Psoas muscle (tissue), 8 donors: Measurements from ENCODE around the gene GPR15LG. TPM values are rescaled to one million over a fixed set of nuclear protein-coding genes. Genes with fewer than 3 reads are reported as not detected.
"Not testable (repeated sequence)": the region's sequence is repeated elsewhere in the genome, so short reads cannot be mapped to it uniquely, and the experiment has no call there.

ENCODE experiments used
- ATAC-seq, 4 donors: fragments of 200-7000 bp; cut with Tn5 transposase; one replicate each; pipeline ENCODE4 v1.9.1; 2020; ENCODE audit warnings: moderate library complexity in 3 of 4, mild to moderate bottlenecking in 2 of 4
- DNase-seq, 2 donors: peaks; one replicate each; pipeline ENCODE4 v3.0.0-alpha.2; 2020
- H3K27ac ChIP-seq: fragments of 200-600 bp; one replicate; pipeline ENCODE4 v1.8.0; 2022
- H3K27me3 ChIP-seq, 3 donors: fragments of 200-600 bp in 1 of 3; one replicate each; pipeline versions ENCODE4 v1.6.1 to v1.8.0; 2013 to 2022; ENCODE audit warnings: low read length in 2 of 3, mild to moderate bottlenecking in 2 of 3, moderate library complexity in 1 of 3; ENCODE audit not compliant: insufficient read depth in 3 of 3
- H3K36me3 ChIP-seq, 2 donors: fragments of 200-600 bp in 1 of 2; one replicate each; pipeline versions ENCODE4 v1.6.1 to v1.8.0; 2013 to 2022; ENCODE audit warnings: low read depth in 1 of 2, mild to moderate bottlenecking in 1 of 2, moderate library complexity in 1 of 2; ENCODE audit not compliant: insufficient read depth in 1 of 2
- H3K4me1 ChIP-seq: fragments of 200-600 bp; one replicate; pipeline ENCODE4 v1.8.0; 2022
- H3K4me3 ChIP-seq: fragments of 200-600 bp; one replicate; pipeline ENCODE4 v1.8.0; 2022; ENCODE audit warnings: mild to moderate bottlenecking
- H3K9me3 ChIP-seq: fragments of 200-600 bp; one replicate; pipeline ENCODE4 v1.8.0; 2022
- WGBS, 3 donors: extraction: QIAGEN DNeasy Blood & Tissue Kit; methylation state at CpG; one replicate each; pipeline versions ENCODE4 v1.1.6 to v1.1.7; 2013; 5-methylcytosine and 5-hydroxymethylcytosine counted together
- intact Hi-C, 2 donors: fragments of 100-400 bp; cut with DNase I; formaldehyde crosslinking; loops; one replicate each; pipeline versions ENCODE4 v1.11.0 to v1.14.2; 2022
- long read RNA-seq, 2 donors: library from polyadenylated mRNA; unstranded; transcript quantifications; one replicate each; pipeline ENCODE4 v2.0.0, GENCODE V29; 2021
- polyA plus RNA-seq, 3 donors: library from polyadenylated mRNA; stranded (reverse); fragments of 200-250 nt; gene quantifications; one replicate each; pipeline ENCODE4 v1.2.3, GENCODE V29; 2013
- total RNA-seq, 4 donors: library from RNA; stranded (reverse); fragmentation: NEBNext Ultra II Directional in 2 of 4; extraction: Animal tissue kit (Norgen Biotek cat#: 25700) in 2 of 4; gene quantifications; one replicate each; pipeline versions ENCODE4 v1.2.1 to v1.2.4, GENCODE V29; 2021 to 2023
- TF ChIP-seq, protein P1 (sequence below): fragments of 200-600 bp; IDR thresholded peaks from one replicate; pipeline ENCODE4 v1.8.0; 2022; ENCODE audit warnings: antibody characterized with exemption
- donor health status: healthy with polysubstance abuse.
- donor health status: DM: no; HTN: no; CAD: no; lungs with moderate emphysema.
- donor health status: Bipolar disorder and iron deficiency.
- donor health status: healthy.
- donor health status: DM: yes; HTN: yes; CAD: no.
- donor health status: DM: no; HTN: no; CAD: no.
- donor health status: DM: no; HTN: no; CAD: no.
- donor health status: DM: yes; HTN: yes; CAD: no.

Gene GPR15LG
- total RNA-seq (not detected), polyA plus RNA-seq (under 1 TPM in 2 of 3 donors, not detected in 1; 0.09 to 0.15 TPM)
- long read RNA-seq, donor 1: 0 reads
- long read RNA-seq, donor 2: 0 reads

DNA sequence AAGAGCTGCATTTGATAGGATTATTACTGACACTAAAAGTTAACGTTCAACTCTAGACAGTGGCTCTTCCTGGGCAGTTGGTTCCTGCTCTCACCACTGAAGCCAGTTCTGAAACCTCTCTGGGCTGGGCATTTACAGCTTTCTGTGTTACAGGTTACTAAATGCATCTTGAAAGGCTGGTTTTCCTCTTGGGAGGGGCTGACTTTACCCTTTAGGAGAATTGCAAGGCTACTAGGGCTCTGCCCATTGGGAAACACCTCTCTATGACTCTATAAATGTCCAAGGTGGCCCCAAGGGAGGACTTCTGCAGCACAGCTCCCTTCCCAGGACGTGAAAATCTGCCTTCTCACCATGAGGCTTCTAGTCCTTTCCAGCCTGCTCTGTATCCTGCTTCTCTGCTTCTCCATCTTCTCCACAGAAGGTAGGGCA, at the start of gene GPR15LG:
GPR15LG (plus strand) TSS at position 301 of the 429 bp plus-strand sequence; CDS start at position 352, 51 bp downstream.
- Histone ChIP-seq H3K27me3 (no peaks in the 10 kb centered on the region), H3K4me3 (no peak within 1 kb of the TSS), H3K9me3 (no peaks in the 10 kb centered on the region), H3K27ac (no peak within 1 kb of the TSS), H3K36me3 (no peaks in the 10 kb centered on the region), H3K4me1 (no peaks in the 10 kb centered on the region)
- 58 to 63% (median 62%) methylated on average over 2 of the region's 2 CpGs for WGBS, 3 donors
- DNase-seq (no peak), ATAC-seq (no peak)
- TF ChIP-seq, protein P1, sequence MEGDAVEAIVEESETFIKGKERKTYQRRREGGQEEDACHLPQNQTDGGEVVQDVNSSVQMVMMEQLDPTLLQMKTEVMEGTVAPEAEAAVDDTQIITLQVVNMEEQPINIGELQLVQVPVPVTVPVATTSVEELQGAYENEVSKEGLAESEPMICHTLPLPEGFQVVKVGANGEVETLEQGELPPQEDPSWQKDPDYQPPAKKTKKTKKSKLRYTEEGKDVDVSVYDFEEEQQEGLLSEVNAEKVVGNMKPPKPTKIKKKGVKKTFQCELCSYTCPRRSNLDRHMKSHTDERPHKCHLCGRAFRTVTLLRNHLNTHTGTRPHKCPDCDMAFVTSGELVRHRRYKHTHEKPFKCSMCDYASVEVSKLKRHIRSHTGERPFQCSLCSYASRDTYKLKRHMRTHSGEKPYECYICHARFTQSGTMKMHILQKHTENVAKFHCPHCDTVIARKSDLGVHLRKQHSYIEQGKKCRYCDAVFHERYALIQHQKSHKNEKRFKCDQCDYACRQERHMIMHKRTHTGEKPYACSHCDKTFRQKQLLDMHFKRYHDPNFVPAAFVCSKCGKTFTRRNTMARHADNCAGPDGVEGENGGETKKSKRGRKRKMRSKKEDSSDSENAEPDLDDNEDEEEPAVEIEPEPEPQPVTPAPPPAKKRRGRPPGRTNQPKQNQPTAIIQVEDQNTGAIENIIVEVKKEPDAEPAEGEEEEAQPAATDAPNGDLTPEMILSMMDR: no peak
- intact Hi-C loops: no loop called here

- H3K4me3 ChIP-seq, intact Hi-C loops, ATAC-seq, H3K4me1 ChIP-seq, DNase-seq, H3K36me3 ChIP-seq, H3K27ac ChIP-seq, H3K9me3 ChIP-seq, H3K27me3 ChIP-seq: not testable (repeated sequence)
- 77 to 79% (median 77%) methylated on average over 10 of the region's 10 CpGs for WGBS, 3 donors
Observed at GRCh38 chr10:84125910-84126784, 47.5 kb upstream of the GPR15LG start.

GRCh38 chr10:84126785-84127167, 46.8 kb upstream of the GPR15LG start:
- TF ChIP-seq, protein P1: no peak
- WGBS, 3 donors: 75 to 93% (median 78%) methylated on average over 1 of the region's 1 CpG
- H3K36me3 ChIP-seq: no peaks in the 10 kb centered on the region
- no peak overlapping the region for H3K4me3 ChIP-seq
- H3K4me1 ChIP-seq: no peaks in the 10 kb centered on the region
- intact Hi-C loops: no loop called here
- no peak overlapping the region for H3K27ac ChIP-seq
- peaks cover 7% of the 10 kb centered on the region for H3K9me3 ChIP-seq
- peaks cover 0 to 8% (median 2%) of the 10 kb centered on the region in 3 donors for H3K27me3 ChIP-seq
- ATAC-seq (no peak), DNase-seq (no peak)

DNA sequence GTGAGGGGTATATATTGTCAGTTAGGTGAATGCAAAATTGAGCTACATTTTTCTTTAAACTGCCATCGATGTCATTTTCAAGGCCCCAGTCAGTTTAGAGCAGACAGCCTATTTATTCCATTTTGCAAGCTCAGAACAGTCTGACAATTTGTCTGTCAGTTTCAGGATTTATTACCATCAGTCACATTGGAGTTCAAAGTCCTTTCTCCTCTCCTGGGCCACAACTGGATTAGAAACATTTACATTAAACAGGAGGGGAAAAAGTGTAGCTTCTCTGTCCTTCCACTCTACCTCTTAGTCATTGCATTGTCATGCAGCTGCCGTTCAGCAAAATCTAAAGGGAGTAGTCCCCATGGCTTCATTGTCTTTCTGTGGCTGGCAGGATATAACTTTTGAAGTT, 37.8 kb upstream of the GPR15LG start:
- WGBS, 3 donors: 61 to 63% (median 63%) methylated on average over 2 of the region's 2 CpGs
- peaks cover 7% of the 10 kb centered on the region for H3K4me1 ChIP-seq
- H3K9me3 ChIP-seq: no peaks in the 10 kb centered on the region
- H3K27ac ChIP-seq: no peak overlapping the region
- H3K36me3 ChIP-seq: no peaks in the 10 kb centered on the region
- ATAC-seq (no peak), DNase-seq (no peak)
- TF ChIP-seq, protein P1: no peak
- peaks cover 0 to 5% (median 2%) of the 10 kb centered on the region in 3 donors for H3K27me3 ChIP-seq
- intact Hi-C loops: loop anchor here in 1 of 2 donors (5.0 kb wide), 1 partner anchor 191 kb away; the partner anchor contains the start of gene CCSER2
- H3K4me3 ChIP-seq: no peak overlapping the region

DNA sequence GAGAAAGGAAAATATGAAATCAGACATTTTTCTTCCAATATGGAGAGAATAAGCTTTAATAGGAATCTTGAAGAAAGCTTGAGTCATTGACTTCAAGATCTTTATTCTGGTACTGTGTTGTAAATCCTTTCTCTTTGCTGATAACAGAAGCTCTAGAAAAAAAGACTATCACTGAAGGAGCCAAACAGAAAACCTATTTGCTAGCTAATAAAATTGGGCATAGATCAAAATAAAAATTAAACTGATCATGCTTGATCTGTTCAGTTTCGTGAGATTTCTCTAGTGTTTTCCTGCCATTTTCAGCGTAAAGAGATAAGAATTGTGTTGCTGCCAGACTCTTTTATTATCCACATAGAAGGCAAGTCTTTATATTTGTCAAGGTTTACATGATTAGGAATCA, 35.8 kb upstream of the GPR15LG start:
- TF ChIP-seq, protein P1: no peak
- WGBS, 3 donors: 98 to 99% (median 99%) methylated on average over 2 of the region's 2 CpGs
- DNase-seq: no peak
- ATAC-seq: no peak
- H3K4me3 ChIP-seq: no peak overlapping the region
- H3K27me3 ChIP-seq: peaks cover 0 to 4% (median 0%) of the 10 kb centered on the region in 3 donors
- intact Hi-C loops: loop anchor here in 1 of 2 donors (5.0 kb wide), 1 partner anchor 189 kb away; the partner anchor contains the start of gene CCSER2
- no peak overlapping the region for H3K27ac ChIP-seq
- peaks cover 0 to 18% of the 10 kb centered on the region in 2 donors for H3K36me3 ChIP-seq
- peaks cover 25% of the 10 kb centered on the region for H3K4me1 ChIP-seq
- no peaks in the 10 kb centered on the region for H3K9me3 ChIP-seq
